ENCODE results near the gene SLC38A10.

The SLC38A10 gene

DNA sequence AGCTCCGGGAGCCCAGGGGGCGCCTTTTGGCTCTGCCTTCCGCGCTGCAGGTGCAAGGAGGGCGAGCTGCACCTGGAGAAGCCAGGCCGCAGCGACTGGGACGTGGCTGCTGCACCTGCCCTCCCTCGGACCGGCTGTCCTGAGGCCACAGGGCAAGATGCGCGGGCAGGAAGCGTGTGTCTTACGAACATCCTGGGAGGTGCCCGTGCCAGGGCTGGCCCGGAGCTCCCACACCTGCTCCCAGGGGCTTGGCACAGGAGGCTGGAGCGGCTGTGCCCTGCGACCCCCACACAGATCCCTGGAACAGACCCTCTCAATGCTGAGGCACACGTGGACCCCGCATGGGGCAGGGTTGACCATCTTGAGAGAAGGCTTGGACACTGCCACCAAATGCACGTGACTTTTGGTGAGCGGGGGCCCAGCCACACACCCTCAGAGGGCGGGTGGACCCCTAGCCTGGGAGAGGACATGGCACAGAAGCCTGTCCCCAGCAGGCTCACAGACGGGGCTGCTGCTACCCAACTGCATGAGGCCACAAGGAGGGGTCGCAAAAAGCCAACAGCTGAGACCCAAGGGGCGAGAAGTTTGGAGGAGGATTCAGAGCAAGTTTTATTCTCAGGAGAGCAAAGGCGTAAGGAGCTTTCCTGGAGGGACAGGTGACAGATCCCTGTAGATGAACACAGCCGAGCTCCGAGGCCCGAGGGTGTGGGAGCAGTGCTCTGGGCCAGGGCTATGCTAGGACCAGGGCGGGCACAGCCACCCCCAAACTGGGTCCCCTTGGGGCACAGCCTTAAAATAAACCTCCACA lies 44.6 kb downstream of the SLC38A10 start:
- no peak for DNase-seq (ENCODE audit: low read depth)
- no peak overlapping the region for H3K4me3 ChIP-seq (ENCODE audit: control insufficient read depth, low read depth, low read length)
- no peak for TF ChIP-seq CTCF (conservative IDR thresholded peaks at IDR 0.05; ENCODE audit: control insufficient read depth, insufficient read depth, low read depth, low read length)

GRCh38 chr17:81249223-81250040 lies 45.7 kb downstream of the SLC38A10 start:
- no peak for TF ChIP-seq CTCF (conservative IDR thresholded peaks at IDR 0.05; ENCODE audit: control insufficient read depth, insufficient read depth, low read depth, low read length)
- H3K4me3 ChIP-seq (ENCODE audit: control insufficient read depth, low read depth, low read length), result no peak overlapping the region
- peak; percentile 21 for DNase-seq (ENCODE audit: low read depth)

DNA sequence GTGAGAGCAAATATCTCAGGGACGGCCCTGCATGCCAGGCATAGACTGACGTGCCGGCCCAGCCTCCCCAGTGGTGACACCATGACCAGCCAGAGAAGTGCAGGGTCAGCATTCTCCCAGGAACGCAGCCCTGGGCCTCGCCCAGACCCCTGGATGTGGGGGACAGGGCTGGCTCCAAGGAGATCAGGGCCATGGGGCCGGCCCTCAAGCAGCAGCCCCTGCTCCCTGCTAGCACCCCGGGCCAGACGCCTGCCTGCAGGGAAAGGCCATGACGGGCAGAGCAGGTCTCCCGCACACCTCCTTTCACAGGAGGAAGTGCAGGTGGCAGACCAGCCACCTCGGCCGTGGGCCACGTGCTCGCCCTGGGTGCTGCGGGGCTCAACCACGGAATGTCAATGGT lies 46.5 kb downstream of the SLC38A10 start:
- H3K4me3 ChIP-seq (ENCODE audit: control insufficient read depth, low read depth, low read length), result no peak overlapping the region
- TF ChIP-seq CTCF (conservative IDR thresholded peaks at IDR 0.05; ENCODE audit: control insufficient read depth, insufficient read depth, low read depth, low read length), result no peak
- DNase-seq (ENCODE audit: low read depth), result no peak

DNA sequence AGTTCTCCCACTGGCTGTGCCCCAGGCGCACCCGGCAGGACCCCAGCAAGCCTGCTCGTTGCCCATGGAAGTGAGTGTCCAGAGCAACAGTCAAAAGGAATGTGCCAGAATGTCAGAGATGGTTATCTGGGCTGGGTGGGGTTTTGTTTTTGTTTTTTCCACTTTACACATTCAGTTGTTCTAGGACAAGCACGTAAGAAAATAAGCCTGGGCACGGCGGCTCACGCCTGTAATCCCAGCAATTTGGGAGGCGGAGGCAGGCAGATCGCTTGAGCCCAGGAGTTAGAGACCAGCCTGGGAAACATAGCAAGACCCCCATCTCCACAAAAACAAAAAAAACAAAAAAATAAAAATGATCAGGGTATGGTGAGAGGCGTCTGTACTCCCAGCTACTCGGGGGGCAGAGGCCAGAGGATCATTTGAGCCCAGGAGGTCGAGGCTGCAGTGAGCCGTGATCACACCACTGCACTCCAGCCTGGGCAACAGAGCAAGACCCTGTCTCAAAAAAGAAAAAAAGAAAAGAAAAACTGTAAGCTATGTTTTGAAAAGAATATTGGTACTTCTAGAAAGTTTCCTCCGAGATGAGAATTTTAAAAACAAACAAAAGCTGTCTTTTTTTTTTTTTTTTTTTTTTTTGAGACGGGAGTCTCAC lies 47.6 kb downstream of the SLC38A10 start:
- TF ChIP-seq CTCF (conservative IDR thresholded peaks at IDR 0.05; ENCODE audit: control insufficient read depth, insufficient read depth, low read depth, low read length), result no peak
- no peak for DNase-seq (ENCODE audit: low read depth)
- H3K4me3 ChIP-seq (ENCODE audit: control insufficient read depth, low read depth, low read length), result no peak overlapping the region

- TF ChIP-seq CTCF (conservative IDR thresholded peaks at IDR 0.05; ENCODE audit: control insufficient read depth, insufficient read depth, low read depth, low read length), result no peak
- H3K4me3 ChIP-seq (ENCODE audit: control insufficient read depth, low read depth, low read length), result no peak overlapping the region
- no peak for DNase-seq (ENCODE audit: low read depth)
Observed at GRCh38 chr17:81246679-81247338, 48.3 kb downstream of the SLC38A10 start.

GRCh38 chr17:81246343-81246670 lies 48.8 kb downstream of the SLC38A10 start:
- no peak overlapping the region for H3K4me3 ChIP-seq (ENCODE audit: control insufficient read depth, low read depth, low read length)
- no peak for DNase-seq (ENCODE audit: low read depth)
- no peak for TF ChIP-seq CTCF (conservative IDR thresholded peaks at IDR 0.05; ENCODE audit: control insufficient read depth, insufficient read depth, low read depth, low read length)

All from fibroblast of mammary gland (primary cell).